Psoas muscle (tissue), 8 donors: Measurements from ENCODE around the gene RASGRP4. TPM values are rescaled to one million over a fixed set of nuclear protein-coding genes. Genes with fewer than 3 reads are reported as not detected.

Source experiments
- ATAC-seq, 4 donors: fragments of 200-7000 bp; cut with Tn5 transposase; one replicate each; pipeline ENCODE4 v1.9.1; 2020; ENCODE audit warnings: moderate library complexity in 3 of 4, mild to moderate bottlenecking in 2 of 4
- DNase-seq, 2 donors: peaks; one replicate each; pipeline ENCODE4 v3.0.0-alpha.2; 2020
- H3K27ac ChIP-seq: fragments of 200-600 bp; one replicate; pipeline ENCODE4 v1.8.0; 2022
- H3K27me3 ChIP-seq, 3 donors: fragments of 200-600 bp in 1 of 3; one replicate each; pipeline versions ENCODE4 v1.6.1 to v1.8.0; 2013 to 2022; ENCODE audit warnings: low read length in 2 of 3, mild to moderate bottlenecking in 2 of 3, moderate library complexity in 1 of 3; ENCODE audit not compliant: insufficient read depth in 3 of 3
- H3K36me3 ChIP-seq, 2 donors: fragments of 200-600 bp in 1 of 2; one replicate each; pipeline versions ENCODE4 v1.6.1 to v1.8.0; 2013 to 2022; ENCODE audit warnings: low read depth in 1 of 2, mild to moderate bottlenecking in 1 of 2, moderate library complexity in 1 of 2; ENCODE audit not compliant: insufficient read depth in 1 of 2
- H3K4me1 ChIP-seq: fragments of 200-600 bp; one replicate; pipeline ENCODE4 v1.8.0; 2022
- H3K4me3 ChIP-seq: fragments of 200-600 bp; one replicate; pipeline ENCODE4 v1.8.0; 2022; ENCODE audit warnings: mild to moderate bottlenecking
- H3K9me3 ChIP-seq: fragments of 200-600 bp; one replicate; pipeline ENCODE4 v1.8.0; 2022
- CTCF ChIP-seq: fragments of 200-600 bp; IDR thresholded peaks from one replicate; pipeline ENCODE4 v1.8.0; 2022; ENCODE audit warnings: antibody characterized with exemption
- WGBS, 3 donors: extraction: QIAGEN DNeasy Blood & Tissue Kit; methylation state at CpG; one replicate each; pipeline versions ENCODE4 v1.1.6 to v1.1.7; 2013; 5-methylcytosine and 5-hydroxymethylcytosine counted together
- intact Hi-C, 2 donors: fragments of 100-400 bp; cut with DNase I; formaldehyde crosslinking; loops; one replicate each; pipeline versions ENCODE4 v1.11.0 to v1.14.2; 2022
- polyA plus RNA-seq, 3 donors: library from polyadenylated mRNA; stranded (reverse); fragments of 200-250 nt; gene quantifications; one replicate each; pipeline ENCODE4 v1.2.3, GENCODE V29; 2013
- total RNA-seq, 4 donors: library from RNA; stranded (reverse); fragmentation: NEBNext Ultra II Directional in 2 of 4; extraction: Animal tissue kit (Norgen Biotek cat#: 25700) in 2 of 4; gene quantifications; one replicate each; pipeline versions ENCODE4 v1.2.1 to v1.2.4, GENCODE V29; 2021 to 2023
- donor health status: healthy with polysubstance abuse.
- donor health status: DM: no; HTN: no; CAD: no; lungs with moderate emphysema.
- donor health status: Bipolar disorder and iron deficiency.
- donor health status: healthy.
- donor health status: DM: yes; HTN: yes; CAD: no.
- donor health status: DM: no; HTN: no; CAD: no.
- donor health status: DM: no; HTN: no; CAD: no.
- donor health status: DM: yes; HTN: yes; CAD: no.

RASGRP4 gene
- total and polyA plus RNA-seq, 7 donors, result 0.17 to 2.0 (median 0.44) TPM

GRCh38 chr19:38404858-38405257 lies 21.2 kb downstream of the RASGRP4 start:
- Histone ChIP-seq H3K27me3 (peaks cover 0 to 2% (median 0%) of the 10 kb centered on the region in 3 donors), H3K4me3 (no peak overlapping the region), H3K9me3 (no peaks in the 10 kb centered on the region), H3K36me3 (no peaks in the 10 kb centered on the region), H3K4me1 (no peaks in the 10 kb centered on the region), H3K27ac (no peak overlapping the region)
- DNase-seq (no peak), ATAC-seq (no peak)
- WGBS, 3 donors, result 94 to 98% (median 98%) methylated on average over 6 of the region's 6 CpGs
- intact Hi-C loops, result loop anchor here in 1 of 2 donors (5.0 kb wide), 1 partner anchor 232 kb away; no protein-coding TSS in a partner anchor
- no peak for TF ChIP-seq CTCF

- WGBS, 3 donors, result 0 to 2% (median 1%) methylated on average over 47 to 82 of the region's 82 CpGs
- peaks cover 0 to 18% (median 4%) of the 10 kb centered on the region in 3 donors for H3K27me3 ChIP-seq
- intact Hi-C loops, result loop anchor here in 1 of 2 donors (5.0 kb wide), 1 partner anchor 234 kb away; no protein-coding TSS in a partner anchor
- no peaks in the 10 kb centered on the region for H3K9me3 ChIP-seq
- peak within 1 kb of the TSS; percentile 46 for H3K27ac ChIP-seq
- H3K4me3 ChIP-seq, result peak within 1 kb of the TSS; percentile 93
- ATAC-seq (peak; percentile 98 to 99 (median 98)), DNase-seq (peak; percentile 96 to 98)
- H3K36me3 ChIP-seq, result no peaks in the 10 kb centered on the region
- TF ChIP-seq CTCF, result peak; percentile 100
- H3K4me1 ChIP-seq, result no peaks in the 10 kb centered on the region
Observed at GRCh38 chr19:38402967-38403674, 22.9 kb downstream of the RASGRP4 start, which contains the start of gene FAM98C. TSS of gene FAM98C (plus strand) at chr19:38403093. CDS start at chr19:38403154, 61 bp downstream.

- no peak for DNase-seq
- intact Hi-C loops, result loop anchor here in 1 of 2 donors (5.0 kb wide), 1 partner anchor 235 kb away; no protein-coding TSS in a partner anchor
- Histone ChIP-seq H3K27me3 (peaks cover 0 to 22% (median 4%) of the 10 kb centered on the region in 3 donors), H3K27ac (peak overlapping the region; percentile 46), H3K4me1 (no peaks in the 10 kb centered on the region), H3K9me3 (no peaks in the 10 kb centered on the region), H3K4me3 (peak overlapping the region; percentile 93), H3K36me3 (no peaks in the 10 kb centered on the region)
- no peak for TF ChIP-seq CTCF
- 2% methylated on average over 18 of the region's 18 CpGs for WGBS, 3 donors
- peak in 2 of 4 donors; percentile 1 for ATAC-seq
Observed at GRCh38 chr19:38402623-38402966, 23.4 kb downstream of the RASGRP4 start.

- no peak for TF ChIP-seq CTCF
- no peak for DNase-seq
- no peaks in the 10 kb centered on the region for H3K4me1 ChIP-seq
- 68 to 79% (median 71%) methylated on average over 3 of the region's 3 CpGs for WGBS, 3 donors
- H3K4me3 ChIP-seq, result no peak overlapping the region
- ATAC-seq, result no peak
- intact Hi-C loops, result loop anchor here in 1 of 2 donors (5.0 kb wide), 1 partner anchor 236 kb away; no protein-coding TSS in a partner anchor
- H3K36me3 ChIP-seq, result no peaks in the 10 kb centered on the region
- H3K27ac ChIP-seq, result no peak overlapping the region
- H3K9me3 ChIP-seq, result no peaks in the 10 kb centered on the region
- H3K27me3 ChIP-seq, result peaks cover 0 to 36% (median 12%) of the 10 kb centered on the region in 3 donors
Observed at GRCh38 chr19:38401148-38401547, 24.9 kb downstream of the RASGRP4 start.
